ENCODE results near the gene COPRS. TPM values are rescaled to one million over a fixed set of nuclear protein-coding genes. Genes with fewer than 3 reads are reported as not detected.

Gene COPRS
- total RNA-seq, 2 donors from 2014 or later: 67.8 to 73.9 TPM

DNA sequence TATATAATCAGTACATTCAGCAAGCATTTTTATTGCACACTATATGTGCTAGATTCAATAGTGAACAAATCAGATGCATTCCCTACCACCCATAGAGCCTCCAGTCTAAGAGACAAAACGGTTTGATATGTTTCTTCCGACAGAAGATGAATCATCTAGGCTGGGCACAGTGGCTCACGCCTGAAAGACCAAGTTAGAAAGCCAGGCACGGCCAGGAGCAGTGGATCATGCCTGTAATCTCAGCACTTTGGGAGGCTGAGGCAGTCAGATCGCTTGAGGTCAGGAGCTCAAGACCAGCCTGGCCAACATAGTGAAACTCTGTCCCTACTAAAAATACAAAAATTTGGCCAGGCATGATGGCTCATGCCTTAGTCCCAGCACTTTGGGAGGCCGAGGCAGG, 18.3 kb upstream of the COPRS start:
- H3K27me3 ChIP-seq: no peaks in the 10 kb centered on the region
- no peak overlapping the region for H3K4me3 ChIP-seq
- no peaks in the 10 kb centered on the region for H3K4me1 ChIP-seq
- H3K36me3 ChIP-seq: peaks cover 79% of the 10 kb centered on the region
- no peak for DNase-seq (ENCODE audit: low spot score)
- H3K27ac ChIP-seq: no peak overlapping the region
- TF ChIP-seq, protein P1, sequence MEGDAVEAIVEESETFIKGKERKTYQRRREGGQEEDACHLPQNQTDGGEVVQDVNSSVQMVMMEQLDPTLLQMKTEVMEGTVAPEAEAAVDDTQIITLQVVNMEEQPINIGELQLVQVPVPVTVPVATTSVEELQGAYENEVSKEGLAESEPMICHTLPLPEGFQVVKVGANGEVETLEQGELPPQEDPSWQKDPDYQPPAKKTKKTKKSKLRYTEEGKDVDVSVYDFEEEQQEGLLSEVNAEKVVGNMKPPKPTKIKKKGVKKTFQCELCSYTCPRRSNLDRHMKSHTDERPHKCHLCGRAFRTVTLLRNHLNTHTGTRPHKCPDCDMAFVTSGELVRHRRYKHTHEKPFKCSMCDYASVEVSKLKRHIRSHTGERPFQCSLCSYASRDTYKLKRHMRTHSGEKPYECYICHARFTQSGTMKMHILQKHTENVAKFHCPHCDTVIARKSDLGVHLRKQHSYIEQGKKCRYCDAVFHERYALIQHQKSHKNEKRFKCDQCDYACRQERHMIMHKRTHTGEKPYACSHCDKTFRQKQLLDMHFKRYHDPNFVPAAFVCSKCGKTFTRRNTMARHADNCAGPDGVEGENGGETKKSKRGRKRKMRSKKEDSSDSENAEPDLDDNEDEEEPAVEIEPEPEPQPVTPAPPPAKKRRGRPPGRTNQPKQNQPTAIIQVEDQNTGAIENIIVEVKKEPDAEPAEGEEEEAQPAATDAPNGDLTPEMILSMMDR (IDR thresholded peaks at IDR 0.05): no peak
- H3K9me3 ChIP-seq: no peaks in the 10 kb centered on the region

DNA sequence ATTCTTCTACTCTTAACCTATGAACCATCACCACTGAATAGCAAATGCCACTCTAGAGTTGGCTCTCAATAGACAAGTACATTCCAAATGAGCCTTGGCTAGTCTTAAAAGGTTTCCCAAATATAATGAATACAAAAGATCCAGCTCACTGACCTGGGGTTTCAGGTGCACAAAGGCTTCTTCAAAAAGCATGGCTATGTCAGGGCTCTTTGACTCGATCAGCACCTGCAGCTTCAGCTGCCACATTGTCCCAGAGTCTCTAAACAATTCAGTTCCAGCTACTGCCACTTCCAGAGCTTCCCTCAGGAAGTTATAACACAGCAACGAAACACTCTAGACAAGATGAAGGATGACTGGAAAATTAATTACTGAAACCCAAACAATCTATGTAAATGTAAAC, 16.0 kb upstream of the COPRS start:
- no peaks in the 10 kb centered on the region for H3K9me3 ChIP-seq
- no peaks in the 10 kb centered on the region for H3K4me1 ChIP-seq
- TF ChIP-seq, protein P1 (IDR thresholded peaks at IDR 0.05): no peak
- H3K27me3 ChIP-seq: no peaks in the 10 kb centered on the region
- peaks cover 82% of the 10 kb centered on the region for H3K36me3 ChIP-seq
- no peak overlapping the region for H3K27ac ChIP-seq
- no peak for DNase-seq (ENCODE audit: low spot score)
- no peak overlapping the region for H3K4me3 ChIP-seq

DNA sequence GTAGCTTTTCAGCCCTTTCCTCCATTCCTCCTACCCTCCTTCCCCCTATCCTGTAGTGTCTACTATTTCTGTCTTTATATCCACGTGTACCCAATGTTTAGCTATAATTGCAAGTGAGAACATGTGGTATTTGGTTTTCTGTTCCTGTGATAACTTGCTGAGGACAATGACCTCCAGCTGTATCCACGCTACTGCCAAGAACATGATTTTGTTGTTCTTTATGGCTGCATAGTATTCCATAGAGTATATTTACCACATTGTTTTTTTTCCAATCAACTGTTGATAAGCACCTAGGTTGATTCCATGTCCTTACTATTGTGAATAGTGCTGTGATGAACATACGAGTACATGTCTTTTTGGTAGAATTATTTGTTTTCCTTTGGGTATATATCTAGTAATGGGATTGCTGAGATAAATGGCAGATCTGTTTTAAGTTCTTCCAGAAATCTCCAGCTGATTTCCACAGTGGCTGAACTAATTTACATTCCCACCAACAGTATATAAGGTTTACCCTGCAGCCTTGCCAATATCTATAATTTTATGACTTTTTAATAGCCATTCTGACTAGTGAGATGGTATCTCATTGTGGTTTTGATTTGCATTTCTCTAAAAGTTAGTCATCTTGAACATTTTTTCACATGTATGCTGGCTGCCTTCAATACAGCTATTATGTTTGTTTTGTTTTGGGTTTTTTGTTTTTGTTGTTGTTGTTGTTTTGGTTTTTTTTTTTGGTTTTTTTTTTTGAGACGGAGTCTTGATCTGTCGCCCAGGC, 10.9 kb upstream of the COPRS start:
- TF ChIP-seq, protein P1 (IDR thresholded peaks at IDR 0.05): no peak
- Histone ChIP-seq H3K4me3 (no peak overlapping the region), H3K27ac (no peak overlapping the region), H3K27me3 (no peaks in the 10 kb centered on the region), H3K36me3 (peaks cover 84% of the 10 kb centered on the region), H3K4me1 (no peaks in the 10 kb centered on the region), H3K9me3 (no peaks in the 10 kb centered on the region)
- no peak for DNase-seq (ENCODE audit: low spot score)

DNA sequence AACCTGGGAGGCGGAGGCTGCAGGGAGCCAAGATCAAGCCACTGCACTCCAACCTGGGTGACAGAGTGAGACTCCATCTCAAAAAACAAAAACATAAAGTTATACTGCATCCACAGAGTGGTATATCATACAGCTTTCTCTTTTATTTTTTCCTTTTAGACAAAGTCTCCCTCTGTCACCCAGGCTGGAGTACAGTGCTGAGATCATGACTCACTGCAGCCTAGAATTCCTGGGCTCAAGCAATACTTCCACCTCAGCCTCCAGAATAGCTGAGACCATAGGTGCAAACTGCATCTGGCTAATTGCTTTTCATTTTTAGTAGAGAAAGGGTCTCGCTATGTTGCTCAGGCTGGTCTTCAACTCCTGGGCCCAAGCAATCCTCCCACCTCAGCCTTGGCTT, 10.0 kb upstream of the COPRS start:
- TF ChIP-seq, protein P1 (IDR thresholded peaks at IDR 0.05): no peak
- Histone ChIP-seq H3K9me3 (no peaks in the 10 kb centered on the region), H3K36me3 (peaks cover 84% of the 10 kb centered on the region), H3K27ac (no peak overlapping the region), H3K4me3 (no peak overlapping the region), H3K27me3 (no peaks in the 10 kb centered on the region), H3K4me1 (no peaks in the 10 kb centered on the region)
- no peak for DNase-seq (ENCODE audit: low spot score)

DNA sequence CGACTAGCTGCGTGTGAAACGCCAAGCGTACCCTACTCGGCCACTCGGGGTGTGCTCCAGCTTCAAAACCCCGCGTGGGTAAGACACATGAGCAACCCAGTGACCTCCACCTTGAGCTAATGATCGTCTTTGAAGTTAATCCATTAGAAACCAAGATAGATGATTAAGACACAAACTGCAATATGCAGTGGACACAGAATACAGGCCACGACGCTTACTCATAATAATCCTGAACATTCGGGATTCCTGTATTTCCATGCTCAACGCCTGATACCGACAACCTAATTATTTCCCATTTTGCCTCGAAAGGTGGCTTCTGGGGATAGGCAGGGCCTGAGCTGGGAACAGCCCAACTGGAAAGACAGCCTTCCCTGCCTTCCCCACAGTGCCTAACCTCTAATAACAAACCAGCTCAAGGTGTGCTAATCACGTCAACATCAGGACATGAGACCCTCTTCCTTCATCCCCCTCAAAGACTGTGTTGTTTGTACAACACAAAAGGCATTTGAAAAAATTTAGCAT, 504 bp upstream of the COPRS start:
- Histone ChIP-seq H3K36me3 (peaks cover 21% of the 10 kb centered on the region), H3K4me1 (peaks cover 0 to 18% of the 10 kb centered on the region in 2 donors), H3K9me3 (no peaks in the 10 kb centered on the region), H3K27ac (peak overlapping the region in 1 of 2 donors; percentile 31), H3K4me3 (peak overlapping the region; percentile 35 to 73), H3K27me3 (no peaks in the 10 kb centered on the region)
- TF ChIP-seq, protein P1 (IDR thresholded peaks at IDR 0.05): no peak
- DNase-seq (ENCODE audit: low spot score): no peak
